HG02571 (cell line): Measurements from ENCODE around the gene C7orf25.
"Not testable (repeated sequence)": the region's sequence is repeated elsewhere in the genome, so short reads cannot be mapped to it uniquely, and the experiment has no call there.

ENCODE experiments used
- ATAC-seq: cut with Tn5 transposase; IDR thresholded peaks from one replicate; pipeline ENCODE4 v1.9.1; 2021; ENCODE audit warnings: mild to moderate bottlenecking, moderate library complexity; ENCODE audit not compliant: unreplicated experiment

C7orf25 gene

GRCh38 chr7:42930889-42931288 lies 19.0 kb upstream of the C7orf25 start:
- no peak for ATAC-seq

GRCh38 chr7:42929449-42929848 lies 17.6 kb upstream of the C7orf25 start:
- no peak for ATAC-seq

- no peak for ATAC-seq
Measured at GRCh38 chr7:42928754-42929153, 16.9 kb upstream of the C7orf25 start.

- ATAC-seq = no peak
Measured at GRCh38 chr7:42926204-42926603, 14.3 kb upstream of the C7orf25 start.

- no peak for ATAC-seq
Measured at GRCh38 chr7:42925630-42926029, 13.8 kb upstream of the C7orf25 start.

- ATAC-seq = no peak
Measured at GRCh38 chr7:42924223-42924838, 12.5 kb upstream of the C7orf25 start.

GRCh38 chr7:42922017-42922753 lies 10.3 kb upstream of the C7orf25 start:
- no peak for ATAC-seq

GRCh38 chr7:42915356-42915755 lies 3.5 kb upstream of the C7orf25 start:
- no peak for ATAC-seq

- ATAC-seq = no peak
Measured at GRCh38 chr7:42914421-42915045, 2.7 kb upstream of the C7orf25 start.

GRCh38 chr7:42914009-42914408 lies 2.1 kb upstream of the C7orf25 start:
- ATAC-seq = no peak

GRCh38 chr7:42913591-42913990 lies 1.7 kb upstream of the C7orf25 start:
- no peak for ATAC-seq

- ATAC-seq = no peak
Measured at GRCh38 chr7:42910306-42910705, 1.6 kb downstream of the C7orf25 start.

- no peak for ATAC-seq
Measured at GRCh38 chr7:42907316-42907715, 4.6 kb downstream of the C7orf25 start.

GRCh38 chr7:42906181-42906580 lies 5.7 kb downstream of the C7orf25 start:
- no peak for ATAC-seq

- no peak for ATAC-seq
Measured at GRCh38 chr7:42902331-42902730, 9.5 kb downstream of the C7orf25 start.

- no peak for ATAC-seq
Measured at GRCh38 chr7:42900842-42901241, 11.0 kb downstream of the C7orf25 start.

- no peak for ATAC-seq
Measured at GRCh38 chr7:42893346-42894240, 18.3 kb downstream of the C7orf25 start.

GRCh38 chr7:42886893-42887505 lies 24.9 kb downstream of the C7orf25 start:
- no peak for ATAC-seq

GRCh38 chr7:42886129-42886528 lies 25.7 kb downstream of the C7orf25 start:
- no peak for ATAC-seq

GRCh38 chr7:42885183-42885582 lies 26.7 kb downstream of the C7orf25 start:
- not testable (repeated sequence) for ATAC-seq

GRCh38 chr7:42883950-42884349 lies 27.9 kb downstream of the C7orf25 start:
- no peak for ATAC-seq
